Activated T-cell treated with anti-CD3 and anti-CD28 coated beads, Interleukin-2, amount 50 U/mL, for 72 hours (primary cell): ENCODE results near the gene ACO2. TPM values are rescaled to one million over a fixed set of nuclear protein-coding genes. Genes with fewer than 3 reads are reported as not detected.

Experiments
- ATAC-seq, 2 donors: fragments of 150-1000 bp; cut with Tn5 transposase; replicated peaks in 1 of 2; 2 replicates each; pipeline ENCODE4 v1.10.0; 2021; ENCODE audit warnings: moderate library complexity in 2 of 2, mild to moderate bottlenecking in 1 of 2
- DNase-seq, 2 donors: peaks; one replicate each; pipeline ENCODE4 v3.0.0; 2021 to 2022; ENCODE audit warnings: mixed read lengths in 1 of 2
- H3K27ac Mint-ChIP-seq: one replicate; pipeline ENCODE4 v1.8.0; 2022; ENCODE audit warnings: mild to moderate bottlenecking, moderate library complexity, mixed read lengths
- H3K27me3 Mint-ChIP-seq: one replicate; pipeline ENCODE4 v1.8.0; 2022; ENCODE audit warnings: low read depth, mixed read lengths
- H3K36me3 Mint-ChIP-seq, 2 donors: one replicate each; pipeline ENCODE4 v1.8.0; 2022; ENCODE audit warnings: mixed read lengths in 2 of 2, mild to moderate bottlenecking in 1 of 2; ENCODE audit not compliant: insufficient read depth in 2 of 2
- H3K4me1 Mint-ChIP-seq: one replicate; pipeline ENCODE4 v1.8.0; 2022; ENCODE audit warnings: low read depth, mixed read lengths
- H3K4me3 Mint-ChIP-seq, 2 donors: one replicate each; pipeline ENCODE4 v1.8.0; 2022; ENCODE audit warnings: mild to moderate bottlenecking in 2 of 2, mixed read lengths in 2 of 2, moderate library complexity in 2 of 2
- H3K9me3 Mint-ChIP-seq, 2 donors: one replicate each; pipeline ENCODE4 v1.8.0; 2022; ENCODE audit warnings: mixed read lengths in 2 of 2
- total RNA-seq, 2 donors: library from RNA; stranded (reverse); gene quantifications; one replicate each; pipeline ENCODE4 v1.2.3, GENCODE V29; 2022

ACO2 gene
- total RNA-seq, 2 donors from 2014 or later, result 73.3 to 74.9 TPM

GRCh38 chr22:41507330-41508063 is 38.6 kb downstream of the ACO2 start:
- peaks cover 0 to 2% of the 10 kb centered on the region in 2 donors for H3K36me3 Mint-ChIP-seq
- no peaks in the 10 kb centered on the region for H3K9me3 Mint-ChIP-seq
- no peak for DNase-seq
- no peaks in the 10 kb centered on the region for H3K27me3 Mint-ChIP-seq
- no peak overlapping the region for H3K27ac Mint-ChIP-seq
- ATAC-seq, result no peak
- no peaks in the 10 kb centered on the region for H3K4me1 Mint-ChIP-seq
- H3K4me3 Mint-ChIP-seq, result no peak overlapping the region

GRCh38 chr22:41508770-41509170 is 39.9 kb downstream of the ACO2 start:
- Mint-ChIP-seq H3K9me3 (no peaks in the 10 kb centered on the region), H3K27me3 (no peaks in the 10 kb centered on the region), H3K27ac (no peak overlapping the region), H3K36me3 (peaks cover 2 to 4% of the 10 kb centered on the region in 2 donors), H3K4me1 (no peaks in the 10 kb centered on the region), H3K4me3 (no peak overlapping the region)
- ATAC-seq (no peak), DNase-seq (no peak)

GRCh38 chr22:41511521-41511968 is 42.6 kb downstream of the ACO2 start:
- no peaks in the 10 kb centered on the region for H3K4me1 Mint-ChIP-seq
- peaks cover 2 to 4% of the 10 kb centered on the region in 2 donors for H3K36me3 Mint-ChIP-seq
- H3K27me3 Mint-ChIP-seq, result no peaks in the 10 kb centered on the region
- no peak overlapping the region for H3K4me3 Mint-ChIP-seq
- ATAC-seq (no peak), DNase-seq (no peak)
- no peaks in the 10 kb centered on the region for H3K9me3 Mint-ChIP-seq
- H3K27ac Mint-ChIP-seq, result no peak overlapping the region

GRCh38 chr22:41512421-41513194 is 43.7 kb downstream of the ACO2 start:
- H3K4me3 Mint-ChIP-seq, result no peak overlapping the region
- no peak overlapping the region for H3K27ac Mint-ChIP-seq
- H3K27me3 Mint-ChIP-seq, result no peaks in the 10 kb centered on the region
- peaks cover 2 to 4% of the 10 kb centered on the region in 2 donors for H3K36me3 Mint-ChIP-seq
- H3K4me1 Mint-ChIP-seq, result peaks cover 9% of the 10 kb centered on the region
- no peaks in the 10 kb centered on the region for H3K9me3 Mint-ChIP-seq
- no peak for ATAC-seq
- DNase-seq, result no peak

GRCh38 chr22:41513391-41513790 is 44.5 kb downstream of the ACO2 start:
- Mint-ChIP-seq H3K4me3 (no peak overlapping the region), H3K9me3 (no peaks in the 10 kb centered on the region), H3K27ac (no peak overlapping the region), H3K36me3 (peaks cover 2 to 4% of the 10 kb centered on the region in 2 donors), H3K27me3 (no peaks in the 10 kb centered on the region), H3K4me1 (peaks cover 9% of the 10 kb centered on the region)
- no peak for DNase-seq
- no peak for ATAC-seq

- ATAC-seq (no peak), DNase-seq (no peak)
- Mint-ChIP-seq H3K27me3 (no peaks in the 10 kb centered on the region), H3K36me3 (peaks cover 0 to 4% of the 10 kb centered on the region in 2 donors), H3K4me3 (no peak overlapping the region), H3K4me1 (peaks cover 9% of the 10 kb centered on the region), H3K9me3 (no peaks in the 10 kb centered on the region), H3K27ac (no peak overlapping the region)
These were observed 47.5 kb downstream of the ACO2 start for GRCh38 chr22:41516462-41516861.

- H3K4me1 Mint-ChIP-seq, result peaks cover 9% of the 10 kb centered on the region
- no peaks in the 10 kb centered on the region for H3K9me3 Mint-ChIP-seq
- H3K27ac Mint-ChIP-seq, result no peak overlapping the region
- no peaks in the 10 kb centered on the region for H3K27me3 Mint-ChIP-seq
- ATAC-seq, result peak; percentile 72 to 75
- peaks cover 0 to 4% of the 10 kb centered on the region in 2 donors for H3K36me3 Mint-ChIP-seq
- H3K4me3 Mint-ChIP-seq, result no peak overlapping the region
- peak; percentile 40 to 58 for DNase-seq
These were observed 48.5 kb downstream of the ACO2 start for GRCh38 chr22:41517172-41518047.

- Mint-ChIP-seq H3K27ac (no peak overlapping the region), H3K36me3 (peaks cover 0 to 4% of the 10 kb centered on the region in 2 donors), H3K9me3 (no peaks in the 10 kb centered on the region), H3K4me1 (peaks cover 9% of the 10 kb centered on the region), H3K27me3 (no peaks in the 10 kb centered on the region), H3K4me3 (no peak overlapping the region)
- DNase-seq (no peak), ATAC-seq (no peak)
These were observed 49.1 kb downstream of the ACO2 start for GRCh38 chr22:41518048-41518347.

GRCh38 chr22:41521126-41521525 is 52.2 kb downstream of the ACO2 start:
- H3K27ac Mint-ChIP-seq, result no peak overlapping the region
- ATAC-seq, result no peak
- H3K9me3 Mint-ChIP-seq, result no peaks in the 10 kb centered on the region

GRCh38 chr22:41522813-41523212 is 53.9 kb downstream of the ACO2 start:
- Mint-ChIP-seq H3K27ac (no peak overlapping the region), H3K4me3 (no peak overlapping the region), H3K36me3 (no peaks in the 10 kb centered on the region)

More at GRCh38 chr22:41521126-41521525, 52.2 kb downstream of the ACO2 start:
- no peaks in the 10 kb centered on the region for H3K36me3 Mint-ChIP-seq
- no peak for DNase-seq
- H3K27me3 Mint-ChIP-seq, result no peaks in the 10 kb centered on the region
- no peak overlapping the region for H3K4me3 Mint-ChIP-seq
- peaks cover 22% of the 10 kb centered on the region for H3K4me1 Mint-ChIP-seq

GRCh38 chr22:41523464-41524221 is 54.7 kb downstream of the ACO2 start:
- DNase-seq (no peak), ATAC-seq (no peak)
- no peaks in the 10 kb centered on the region for H3K27me3 Mint-ChIP-seq
- H3K27ac Mint-ChIP-seq, result no peak overlapping the region
- H3K9me3 Mint-ChIP-seq, result no peaks in the 10 kb centered on the region
- H3K4me3 Mint-ChIP-seq, result no peak overlapping the region
- H3K4me1 Mint-ChIP-seq, result peaks cover 13% of the 10 kb centered on the region
- H3K36me3 Mint-ChIP-seq, result peaks cover under 1 to 1% of the 10 kb centered on the region in 2 donors

More at GRCh38 chr22:41522813-41523212, 53.9 kb downstream of the ACO2 start:
- H3K9me3 Mint-ChIP-seq, result no peaks in the 10 kb centered on the region
- ATAC-seq (no peak), DNase-seq (no peak)
- H3K27me3 Mint-ChIP-seq, result no peaks in the 10 kb centered on the region
- peaks cover 13% of the 10 kb centered on the region for H3K4me1 Mint-ChIP-seq

GRCh38 chr22:41524251-41524661 is 55.3 kb downstream of the ACO2 start:
- ATAC-seq (no peak), DNase-seq (no peak)
- no peaks in the 10 kb centered on the region for H3K9me3 Mint-ChIP-seq
- H3K36me3 Mint-ChIP-seq, result peaks cover 2 to 7% of the 10 kb centered on the region in 2 donors
- H3K27ac Mint-ChIP-seq, result peak overlapping the region; percentile 63
- no peak overlapping the region for H3K4me3 Mint-ChIP-seq
- no peaks in the 10 kb centered on the region for H3K27me3 Mint-ChIP-seq
- peaks cover 13% of the 10 kb centered on the region for H3K4me1 Mint-ChIP-seq
